NCI-H345 treated with DMSO at 0.1 percent for 48 hours (cell line): ENCODE results near the gene FCER2.
A peak's percentile ranks its signal among the peaks of the same experiment; 100 is the strongest.

Experiments used
- DNase-seq: peaks from one replicate; lab custom pipeline; 2025; ENCODE audit not compliant: unreplicated experiment; lab: John Stamatoyannopoulos, UW

FCER2 gene

DNA sequence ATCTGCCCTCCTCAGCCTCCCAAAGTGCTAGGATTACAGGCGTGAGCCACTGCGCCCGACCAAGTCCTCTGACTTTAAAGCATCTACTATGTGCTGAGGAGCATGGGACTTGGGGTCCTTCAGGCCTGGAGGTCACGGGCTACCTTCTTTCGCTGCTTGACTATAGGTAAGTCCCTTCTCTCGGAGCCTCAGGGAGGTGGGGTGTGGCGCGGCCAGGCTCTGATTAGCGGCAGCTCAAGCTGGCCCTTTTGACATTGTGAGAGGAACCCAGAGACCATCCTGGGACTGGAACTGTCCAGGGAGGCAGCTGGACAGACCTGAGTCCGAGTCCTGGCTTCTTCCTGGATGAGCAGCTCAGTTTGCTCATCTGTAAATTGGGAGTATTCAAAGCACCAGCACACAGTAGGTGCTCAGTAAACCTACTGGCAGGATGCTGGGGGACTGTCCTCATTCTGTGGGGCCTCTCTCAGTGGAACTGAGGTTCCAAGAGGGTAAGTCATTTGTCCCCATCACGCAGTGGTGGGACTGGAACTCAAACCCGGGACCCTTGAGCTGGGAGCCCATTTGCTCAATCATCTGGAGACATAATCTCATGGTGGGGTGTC lies 780 bp downstream of the FCER2 start:
- no peak for DNase-seq

DNA sequence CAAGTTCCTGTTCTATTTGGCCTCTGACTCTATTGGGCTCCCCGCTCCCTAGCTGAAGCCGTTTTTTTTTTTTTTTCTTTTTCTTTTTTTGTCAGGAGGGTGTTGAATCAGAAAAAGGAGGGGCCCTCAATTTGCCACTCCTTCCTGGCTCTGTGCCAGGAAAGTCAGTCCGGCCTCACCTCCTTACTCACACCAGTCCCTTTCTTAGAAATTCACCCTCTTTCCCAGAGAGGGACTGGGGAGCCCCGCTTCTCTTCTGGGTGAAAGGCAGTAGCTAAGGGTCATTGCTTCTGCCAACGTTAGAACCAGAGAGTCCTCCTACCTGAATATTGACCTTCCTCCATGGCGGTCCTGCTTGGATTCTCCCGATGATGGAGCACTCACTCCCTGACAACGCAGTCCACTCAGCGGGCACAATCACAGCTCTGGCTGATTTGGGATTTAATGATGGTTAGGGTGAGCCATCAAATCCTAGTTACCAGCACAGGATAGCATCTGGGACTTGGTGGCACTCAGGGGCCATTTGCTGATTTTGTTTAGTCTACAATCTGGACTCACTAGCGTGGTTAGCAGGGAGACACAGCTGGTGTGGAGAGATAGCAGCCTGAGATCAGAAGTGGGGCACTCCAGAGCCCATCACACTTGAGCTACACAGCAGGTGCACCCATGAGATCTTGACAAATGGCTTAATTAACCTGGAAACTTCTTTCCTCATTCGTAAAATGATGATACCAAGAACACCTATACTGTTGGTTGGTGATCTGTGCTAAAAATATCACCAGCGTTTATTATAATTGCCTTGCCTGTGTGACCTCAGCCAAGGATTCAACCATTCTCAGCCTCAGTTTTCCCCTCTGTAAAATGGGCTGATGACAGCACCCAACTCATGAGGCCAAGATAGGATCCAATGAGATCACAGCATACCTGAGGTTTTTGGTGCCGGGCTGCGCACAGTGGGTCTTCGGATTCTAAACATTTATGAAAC lies 2.2 kb downstream of the FCER2 start:
- no peak for DNase-seq

- DNase-seq: no peak
Measured at GRCh38 chr19:7699003-7699402, 2.9 kb downstream of the FCER2 start.

DNA sequence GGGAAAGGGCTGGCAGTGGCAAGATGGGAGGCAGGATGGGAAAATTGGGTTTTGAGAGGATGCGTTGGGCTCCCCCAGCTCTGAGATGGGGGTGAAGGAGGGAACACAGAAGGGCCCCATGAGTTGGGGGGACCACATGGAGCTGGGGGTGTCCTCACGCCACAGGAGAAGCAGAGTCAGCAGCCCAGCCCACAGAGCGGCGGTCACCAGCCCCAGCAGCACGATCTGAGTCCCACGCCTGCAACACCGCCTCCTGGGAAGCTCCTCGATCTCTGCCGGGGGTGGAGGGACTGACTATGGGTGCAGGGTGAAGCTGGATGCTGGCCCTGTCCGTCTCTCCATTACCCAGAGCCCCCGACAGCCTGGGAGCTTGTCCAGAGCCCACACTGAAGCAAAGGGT lies 3.3 kb downstream of the FCER2 start:
- no peak for DNase-seq

- no peak for DNase-seq
Measured at GRCh38 chr19:7697721-7698287, 4.1 kb downstream of the FCER2 start.

- DNase-seq: no peak
Measured at GRCh38 chr19:7694499-7694898, 7.4 kb downstream of the FCER2 start.

GRCh38 chr19:7692417-7693088 lies 9.4 kb downstream of the FCER2 start:
- no peak for DNase-seq

- no peak for DNase-seq
Measured at GRCh38 chr19:7691497-7691896, 10.4 kb downstream of the FCER2 start.

GRCh38 chr19:7690779-7691258 lies 11.1 kb downstream of the FCER2 start:
- DNase-seq: no peak

GRCh38 chr19:7689165-7689564 lies 12.8 kb downstream of the FCER2 start:
- DNase-seq: no peak

DNA sequence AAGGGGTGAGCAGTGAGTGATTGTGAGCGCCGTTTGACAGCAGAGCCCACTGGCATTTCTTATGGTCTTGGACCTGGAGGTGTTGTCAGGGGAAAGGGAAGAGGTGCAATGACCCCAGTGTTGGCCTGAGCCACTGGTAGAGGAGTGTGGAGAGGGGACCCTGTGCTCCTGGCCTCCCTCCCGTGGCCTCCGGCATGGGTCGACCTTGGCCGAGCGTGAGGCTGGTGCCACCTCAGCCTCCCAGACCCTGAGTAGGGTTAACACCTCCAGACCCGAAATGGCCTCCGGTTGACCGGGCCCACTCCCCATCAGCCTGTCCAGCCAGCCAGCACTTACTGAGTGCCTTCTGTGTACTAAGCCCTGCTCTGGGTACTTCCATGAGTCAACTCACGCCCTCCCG lies 14.8 kb downstream of the FCER2 start:
- DNase-seq: no peak

DNA sequence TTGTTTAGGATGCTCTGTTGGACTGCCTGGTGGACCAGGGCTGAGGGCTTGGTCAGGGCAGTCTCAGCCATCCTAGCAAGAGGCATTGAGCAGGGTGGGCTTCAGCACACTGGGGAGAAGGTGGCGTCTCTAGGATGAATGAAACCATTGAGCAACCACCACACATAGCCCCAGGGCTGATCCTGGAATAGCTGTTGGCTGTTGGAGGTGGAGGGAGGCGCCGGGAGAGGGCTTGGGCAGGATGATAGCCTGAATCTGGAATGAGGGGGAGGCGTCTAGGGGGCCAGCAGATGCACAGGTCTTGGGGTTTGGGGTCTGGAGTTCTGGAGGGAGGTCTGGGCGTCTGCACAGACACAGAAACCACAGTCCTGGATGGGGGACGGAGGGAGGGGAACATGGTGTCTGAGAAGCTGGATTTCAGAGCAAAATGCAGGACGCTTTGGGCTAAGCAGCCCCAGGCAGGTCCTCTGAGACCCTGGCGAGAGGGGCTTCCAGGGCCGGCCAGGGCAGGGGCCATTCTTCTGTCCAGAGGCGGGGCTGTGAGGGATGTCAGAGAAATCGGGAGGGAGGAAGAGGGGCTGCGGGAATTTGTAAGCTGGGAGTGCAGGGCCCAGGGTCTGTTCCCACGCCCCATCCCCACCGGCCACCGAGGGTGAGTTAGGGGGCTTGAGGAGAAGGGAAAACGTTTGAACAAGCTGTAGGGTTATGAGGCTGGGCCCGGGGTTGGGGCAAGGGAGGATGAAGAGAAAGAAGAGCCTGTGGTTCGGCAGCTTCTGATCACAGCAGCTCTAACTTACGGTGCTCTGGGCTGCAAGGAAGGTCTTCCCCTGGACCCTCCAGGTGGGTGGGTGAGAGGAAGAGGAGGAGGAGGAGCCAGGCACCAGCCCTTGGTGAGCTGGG lies 16.1 kb downstream of the FCER2 start:
- no peak for DNase-seq

DNA sequence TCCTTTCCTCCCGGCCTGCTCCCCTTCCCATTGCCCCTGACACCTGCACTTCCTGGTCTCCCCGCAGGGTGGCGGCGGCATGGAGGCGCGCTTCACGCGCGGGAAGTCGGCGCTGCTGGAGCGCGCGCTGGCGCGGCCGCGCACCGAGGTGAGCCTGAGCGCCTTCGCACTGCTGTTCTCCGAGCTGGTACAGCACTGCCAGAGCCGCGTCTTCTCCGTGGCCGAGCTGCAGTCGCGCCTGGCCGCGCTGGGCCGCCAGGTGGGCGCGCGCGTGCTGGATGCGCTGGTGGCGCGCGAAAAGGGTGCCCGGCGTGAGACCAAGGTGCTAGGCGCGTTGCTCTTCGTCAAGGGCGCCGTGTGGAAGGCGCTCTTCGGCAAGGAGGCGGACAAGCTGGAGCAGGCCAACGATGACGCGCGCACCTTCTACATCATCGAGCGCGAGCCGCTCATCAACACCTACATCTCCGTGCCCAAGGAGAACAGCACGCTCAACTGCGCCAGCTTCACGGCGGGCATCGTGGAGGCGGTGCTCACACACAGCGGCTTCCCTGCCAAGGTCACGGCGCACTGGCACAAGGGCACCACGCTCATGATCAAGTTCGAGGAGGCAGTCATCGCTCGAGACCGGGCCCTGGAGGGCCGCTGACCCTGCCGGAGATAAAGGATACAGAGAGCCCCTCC lies 19.6 kb downstream of the FCER2 start:
- DNase-seq: no peak

DNA sequence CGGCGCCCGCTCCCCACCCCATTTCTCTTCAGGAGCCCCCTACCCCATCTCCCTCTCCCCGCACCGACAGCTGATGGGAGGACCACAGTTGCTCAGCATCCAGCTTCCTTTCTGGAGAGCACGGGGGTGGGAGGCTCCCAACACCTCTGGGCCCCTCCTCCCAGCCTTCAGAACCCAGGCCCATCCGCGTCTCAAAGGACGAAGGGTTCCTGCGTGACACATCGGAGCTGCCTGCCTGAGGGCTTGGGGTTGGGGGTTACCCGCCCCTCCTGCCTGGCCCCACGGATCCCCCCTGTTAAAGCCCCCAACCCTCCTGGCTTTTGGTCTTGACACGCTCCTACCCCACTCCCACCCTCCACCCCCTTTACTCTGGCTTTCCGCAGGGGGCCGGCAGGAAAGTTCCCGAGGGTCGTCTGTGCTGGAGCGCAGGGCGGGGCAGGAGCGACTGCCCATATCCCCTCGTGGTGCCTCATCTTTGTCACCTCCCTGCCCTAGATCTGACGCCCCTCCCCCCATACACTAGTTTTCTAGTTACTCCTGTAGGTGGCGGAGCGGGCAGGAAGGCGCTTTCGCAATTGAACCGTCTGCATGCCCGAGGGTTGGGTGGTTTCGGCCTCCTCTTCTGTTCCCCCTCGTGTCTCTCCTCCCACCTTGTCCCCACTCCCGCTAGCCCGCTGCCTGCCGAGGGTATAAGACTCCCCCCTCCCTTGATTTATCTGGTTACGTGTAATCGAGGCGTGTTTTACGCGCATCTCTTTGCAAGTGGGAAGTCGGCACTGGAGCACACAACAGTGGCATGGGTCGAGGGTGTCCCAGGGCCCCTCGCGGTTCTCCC lies 20.4 kb downstream of the FCER2 start:
- DNase-seq: no peak

GRCh38 chr19:7680606-7681339 lies 21.2 kb downstream of the FCER2 start, which contains the start of gene TRAPPC5:
TSS of gene TRAPPC5 (plus strand) at chr19:7680833. CDS start at chr19:7682254, 1,421 bp downstream.
- peak; percentile 50 for DNase-seq

DNA sequence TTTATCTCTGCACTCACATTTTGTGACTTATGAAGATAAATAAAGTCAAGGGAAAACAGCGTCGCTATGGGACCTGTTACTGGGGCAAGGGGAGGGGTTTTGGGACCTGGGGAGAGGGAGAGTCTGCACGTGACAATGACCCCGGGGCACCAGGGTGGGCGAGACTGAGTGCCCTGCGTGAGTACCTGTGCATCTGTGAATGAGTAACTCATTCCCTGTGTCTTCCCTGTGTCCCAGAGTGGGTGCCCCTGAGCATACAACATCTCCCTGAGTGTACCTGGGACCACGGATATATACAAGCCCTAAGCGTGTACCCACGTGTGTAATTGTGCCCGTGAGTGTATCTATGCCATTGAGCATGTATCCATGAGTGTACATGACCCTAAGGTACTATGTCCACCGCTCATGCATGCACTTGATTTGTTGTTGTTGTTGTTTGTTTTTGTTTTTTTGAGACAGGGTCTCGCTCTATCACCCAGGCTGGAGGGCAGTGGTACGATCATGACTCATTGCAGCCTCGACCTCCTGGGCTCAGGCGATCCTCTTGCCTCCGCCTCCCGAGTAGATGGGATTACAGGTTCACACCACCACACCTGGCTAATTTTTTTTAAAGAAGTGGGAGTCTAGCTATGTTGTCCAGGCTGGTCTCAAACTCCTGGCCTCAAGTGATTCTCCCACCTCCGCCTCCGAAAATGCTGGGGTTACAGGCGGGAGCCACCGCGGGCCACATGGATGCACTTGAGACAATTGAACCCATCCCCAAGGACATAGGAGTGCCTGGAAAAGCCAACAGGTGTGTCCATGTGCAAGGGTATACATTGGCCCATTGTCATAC lies 21.9 kb downstream of the FCER2 start:
- DNase-seq: no peak
